Dermis microvascular lymphatic vessel endothelial cell (primary cell): Measurements from ENCODE around the gene MLF2. TPM values are rescaled to one million over a fixed set of nuclear protein-coding genes. Genes with fewer than 3 reads are reported as not detected.

Experiments used
- DNase-seq, 2 donors: peaks; one replicate each; pipeline versions ENCODE4 v3.0.0 to v3.0.0-alpha.2; 2010; ENCODE audit warnings: low read depth in 2 of 2
- total RNA-seq: library from RNA; depleted of rRNA; stranded (reverse); fragments of >200 nt; gene quantifications from 2 replicates; pipeline ENCODE4 v1.2.1, GENCODE V29; 2014

The MLF2 gene
- 76.4 and 115 TPM in 2 replicates for total RNA-seq

DNA sequence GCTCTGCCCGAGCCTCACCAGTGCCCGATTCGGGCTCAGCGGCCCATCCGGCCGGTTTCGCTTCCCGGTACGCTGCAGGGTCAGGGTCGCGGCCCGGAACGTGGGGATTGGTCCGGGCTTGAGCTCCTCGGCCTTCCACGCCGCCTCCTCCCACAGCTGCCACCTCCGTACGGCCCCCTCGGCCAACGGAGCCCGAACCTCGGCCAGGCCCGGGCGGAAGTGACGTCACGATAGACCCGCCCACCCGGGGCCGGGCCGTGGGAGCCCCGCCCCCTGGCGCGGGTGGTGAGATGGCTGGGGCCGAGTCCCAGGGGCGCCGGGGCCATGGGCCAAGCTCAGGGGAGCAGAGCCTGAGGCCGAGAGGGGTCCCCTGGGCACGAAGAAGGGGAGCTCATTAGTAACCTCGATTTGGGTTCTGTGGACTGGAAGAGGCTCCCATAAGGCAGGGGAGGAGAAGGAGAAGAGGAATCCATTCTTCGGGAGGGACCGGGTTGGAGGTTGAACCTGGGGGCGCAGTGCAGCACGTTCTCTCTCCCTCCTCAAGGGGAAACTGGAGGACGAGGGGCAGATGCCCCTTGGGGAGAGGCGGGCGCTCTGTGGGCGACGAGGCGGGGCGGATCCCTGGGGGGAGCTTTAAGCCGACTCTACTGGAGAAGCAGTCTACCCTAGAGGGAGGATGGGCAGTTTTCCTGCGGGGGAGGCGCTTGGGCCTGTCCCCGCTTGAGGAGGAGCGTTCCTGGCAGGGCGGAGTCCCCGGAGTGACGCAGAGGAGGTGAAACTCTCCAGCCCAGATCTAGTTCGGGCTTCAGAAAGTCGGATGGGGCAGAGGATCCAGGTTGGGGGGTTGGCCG is at the start of gene MLF2:
TSS of gene MLF2 (minus strand) at position 221 of the 851 bp plus-strand sequence. CDS start 807 bp downstream, outside the sequence.
- DNase-seq, result peak; percentile 98 to 99

- no peak for DNase-seq
Observed at GRCh38 chr12:6799147-6799546, 46.2 kb upstream of the MLF2 start.

- no peak for DNase-seq
Observed at GRCh38 chr12:6796576-6796975, 43.6 kb upstream of the MLF2 start.

- DNase-seq, result no peak
Observed at GRCh38 chr12:6795088-6795487, 42.1 kb upstream of the MLF2 start.

DNA sequence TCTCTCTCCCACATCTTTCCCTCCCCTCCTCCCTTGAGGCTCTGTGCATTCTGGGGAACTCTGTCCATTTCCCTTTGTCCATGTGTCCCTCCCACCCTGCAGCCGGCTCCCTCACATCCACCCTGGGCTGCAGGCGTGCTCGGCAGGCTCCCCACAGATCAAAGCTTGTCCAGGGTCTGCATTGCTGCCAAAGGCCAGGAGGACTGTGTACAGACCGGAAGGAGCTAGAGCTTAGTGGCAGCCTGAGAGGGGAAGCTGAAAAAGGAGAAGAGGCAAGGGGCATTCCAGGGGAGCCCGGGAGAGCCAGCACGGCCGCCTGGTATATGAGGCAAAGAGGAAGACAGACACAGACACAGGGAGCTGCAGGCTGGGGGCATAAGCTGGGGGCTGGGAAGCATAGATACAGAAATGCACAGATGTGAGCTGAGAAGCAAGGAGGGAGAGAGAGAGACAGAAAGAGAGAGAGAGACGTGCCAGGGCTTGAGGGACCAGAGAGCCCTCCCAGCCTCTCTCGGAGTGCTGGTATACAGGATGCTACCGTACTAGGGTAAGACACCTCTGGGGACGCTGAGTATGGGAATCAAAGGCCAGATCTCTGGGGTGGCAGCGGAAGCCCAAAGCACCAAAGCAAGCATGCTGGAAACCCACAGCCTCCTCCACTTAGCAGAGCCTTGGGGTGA is 39.7 kb upstream of the MLF2 start:
- DNase-seq, result no peak

DNA sequence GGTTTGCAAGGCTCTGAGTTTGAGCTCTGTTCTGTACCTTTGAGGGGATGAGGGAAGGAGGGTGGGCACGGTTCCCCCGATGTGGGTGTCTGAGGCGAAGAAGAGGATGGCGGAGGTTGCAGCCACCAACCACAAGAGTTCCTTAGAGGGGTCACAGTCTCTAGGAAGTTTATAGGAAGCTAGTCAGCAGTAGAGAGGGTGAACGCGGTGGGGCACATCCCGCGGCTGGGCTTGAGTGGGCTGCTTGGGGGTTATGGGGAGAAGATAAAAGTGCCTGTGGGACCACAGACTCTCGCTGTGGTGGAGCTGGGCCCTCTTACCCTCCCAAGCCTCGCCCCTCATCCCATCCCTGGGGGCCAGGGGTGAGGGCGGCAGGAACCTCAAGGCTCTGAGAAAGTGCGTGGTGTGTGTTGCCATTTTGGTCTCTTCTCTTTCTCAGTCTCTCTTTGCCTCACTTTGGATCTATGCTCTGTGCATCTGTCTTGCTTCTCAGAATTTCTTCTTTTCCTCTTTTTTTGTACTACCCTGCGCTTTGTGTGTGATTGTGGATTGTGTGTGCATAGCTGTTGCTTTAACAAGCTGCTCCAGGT is 39.1 kb upstream of the MLF2 start:
- DNase-seq, result no peak

DNA sequence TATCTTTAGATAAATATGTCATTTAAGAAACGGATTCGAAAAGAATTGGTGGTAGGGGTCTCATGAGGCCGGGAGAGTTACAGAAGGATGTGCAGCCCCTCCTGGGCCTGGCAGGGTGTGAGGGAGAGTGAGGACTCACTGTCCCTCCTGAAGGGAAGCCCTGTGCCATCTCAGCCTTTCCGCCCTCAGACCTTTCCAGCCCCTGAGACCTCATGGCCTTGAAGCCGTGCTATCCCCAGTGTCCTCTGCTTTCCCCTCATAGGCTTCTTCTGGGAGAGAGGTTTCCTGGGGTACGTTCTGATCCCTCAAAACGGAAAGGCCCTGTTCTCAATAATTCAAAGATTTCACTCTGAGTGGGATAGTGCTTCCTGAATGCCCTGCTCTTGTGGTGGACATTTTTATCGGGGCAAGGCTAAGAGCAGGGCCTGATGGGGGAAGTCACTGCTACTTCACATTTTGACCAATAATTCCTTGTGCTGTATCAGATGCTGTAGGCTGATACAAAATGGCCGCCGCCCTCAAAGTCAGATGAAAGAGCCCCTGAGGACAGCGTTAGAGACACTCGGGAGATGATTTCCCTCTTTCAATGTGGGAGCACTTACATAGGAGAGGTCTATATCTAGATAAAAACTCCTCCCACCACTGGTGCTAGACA is 37.7 kb upstream of the MLF2 start:
- no peak for DNase-seq

DNA sequence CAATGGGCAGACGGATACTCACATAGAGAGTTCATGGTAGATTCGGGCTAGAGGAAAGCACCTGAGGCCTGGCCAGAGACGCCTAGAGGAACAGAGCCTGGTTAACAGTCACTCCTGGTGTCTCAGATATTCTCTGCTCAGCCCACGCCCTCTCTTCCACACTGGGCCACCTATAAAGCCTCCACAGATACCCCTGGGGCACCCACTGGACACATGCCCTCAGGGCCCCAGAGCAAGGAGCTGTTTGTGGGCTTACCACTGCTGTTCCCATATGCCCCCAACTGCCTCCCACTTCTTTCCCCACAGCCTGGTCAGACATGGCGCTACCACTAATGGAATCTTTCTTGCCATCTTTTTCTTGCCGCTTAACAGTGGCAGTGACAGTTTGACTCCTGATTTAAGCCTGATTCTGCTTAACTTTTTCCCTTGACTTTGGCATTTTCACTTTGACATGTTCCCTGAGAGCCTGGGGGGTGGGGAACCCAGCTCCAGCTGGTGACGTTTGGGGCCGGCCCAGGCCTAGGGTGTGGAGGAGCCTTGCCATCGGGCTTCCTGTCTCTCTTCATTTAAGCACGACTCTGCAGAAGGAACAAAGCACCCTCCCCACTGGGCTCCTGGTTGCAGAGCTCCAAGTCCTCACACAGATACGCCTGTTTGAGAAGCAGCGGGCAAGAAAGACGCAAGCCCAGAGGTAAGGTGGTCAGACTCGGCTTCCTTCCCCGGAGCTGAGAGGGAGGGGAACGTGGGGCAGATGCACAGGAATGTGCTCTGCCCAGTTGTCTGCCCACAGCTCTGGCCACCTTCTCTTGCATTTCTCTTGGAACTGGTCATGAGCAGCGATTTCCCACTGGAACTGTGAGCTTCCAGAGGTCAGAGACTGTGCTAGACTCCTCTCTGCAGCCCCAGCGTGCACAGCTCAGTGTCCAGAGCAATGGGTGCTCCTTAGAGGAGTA is 36.3 kb upstream of the MLF2 start, which contains the start of gene CD4:
TSS of gene CD4 (plus strand) at position 557 of the 953 bp plus-strand sequence. CDS start 10,611 bp downstream, outside the sequence.
- DNase-seq, result no peak

- no peak for DNase-seq
Observed at GRCh38 chr12:6787309-6787708, 34.4 kb upstream of the MLF2 start.

- DNase-seq, result no peak
Observed at GRCh38 chr12:6786416-6787094, 33.6 kb upstream of the MLF2 start.

DNA sequence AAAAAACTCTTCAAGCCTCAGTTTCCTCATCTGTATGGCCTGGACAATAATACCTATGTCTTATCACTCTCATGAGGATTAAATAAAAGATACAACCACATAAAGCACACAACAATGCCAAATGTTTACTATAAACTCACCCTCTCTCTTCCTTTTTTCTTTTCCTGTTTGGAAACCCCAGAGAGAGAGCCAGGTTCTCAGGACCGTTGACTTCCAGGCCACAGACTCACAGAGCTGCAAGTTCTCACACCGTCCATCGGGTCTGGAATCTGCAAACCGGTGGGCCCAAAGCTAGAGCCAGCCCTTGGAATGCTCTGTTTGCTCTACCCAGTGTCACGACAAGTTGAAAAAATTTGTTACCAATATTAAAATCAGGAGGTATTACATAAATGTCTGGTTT is 31.8 kb upstream of the MLF2 start:
- peak in 1 of 2 donors; percentile 32 for DNase-seq

- no peak for DNase-seq
Observed at GRCh38 chr12:6784296-6784695, 31.4 kb upstream of the MLF2 start.

- DNase-seq, result no peak
Observed at GRCh38 chr12:6783828-6784227, 30.9 kb upstream of the MLF2 start.

DNA sequence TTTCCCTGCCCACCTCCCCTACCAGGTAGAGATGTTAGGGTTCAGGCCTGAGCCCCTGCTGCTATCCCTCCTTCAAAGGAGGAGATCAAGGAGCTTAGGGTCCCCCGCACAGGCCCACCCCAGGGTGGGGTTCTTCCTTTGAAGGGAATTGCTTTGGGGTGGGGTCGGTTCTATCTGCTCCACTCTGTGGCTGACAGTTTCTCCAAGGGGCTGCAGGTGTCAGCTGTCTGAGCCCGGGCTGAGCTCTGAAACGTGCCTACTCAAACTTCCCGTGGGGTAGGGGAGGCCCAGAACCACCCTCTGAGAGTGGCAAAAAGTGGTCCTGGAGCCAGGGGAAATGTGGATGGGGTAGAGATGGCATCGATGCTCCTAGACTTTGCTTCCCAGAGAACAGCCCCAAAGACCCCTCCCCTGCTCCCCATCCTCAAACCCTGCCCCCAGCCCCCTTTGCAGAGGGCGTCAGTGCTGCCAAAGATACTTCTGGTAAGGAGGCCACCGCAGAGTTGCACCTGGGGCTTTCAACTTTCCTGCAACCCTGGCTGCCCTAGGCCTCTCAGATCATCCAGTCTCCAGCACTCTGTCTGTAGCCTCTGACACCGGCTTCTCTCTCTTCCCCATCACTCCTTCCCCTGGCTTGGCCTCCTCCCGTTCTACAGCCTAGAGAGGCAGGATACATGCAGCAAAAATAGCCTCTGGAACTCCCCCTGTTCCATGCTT is 30.1 kb upstream of the MLF2 start:
- no peak for DNase-seq

- DNase-seq, result no peak
Observed at GRCh38 chr12:6782119-6782518, 29.2 kb upstream of the MLF2 start.

- DNase-seq, result no peak
Observed at GRCh38 chr12:6780573-6780972, 27.6 kb upstream of the MLF2 start.

DNA sequence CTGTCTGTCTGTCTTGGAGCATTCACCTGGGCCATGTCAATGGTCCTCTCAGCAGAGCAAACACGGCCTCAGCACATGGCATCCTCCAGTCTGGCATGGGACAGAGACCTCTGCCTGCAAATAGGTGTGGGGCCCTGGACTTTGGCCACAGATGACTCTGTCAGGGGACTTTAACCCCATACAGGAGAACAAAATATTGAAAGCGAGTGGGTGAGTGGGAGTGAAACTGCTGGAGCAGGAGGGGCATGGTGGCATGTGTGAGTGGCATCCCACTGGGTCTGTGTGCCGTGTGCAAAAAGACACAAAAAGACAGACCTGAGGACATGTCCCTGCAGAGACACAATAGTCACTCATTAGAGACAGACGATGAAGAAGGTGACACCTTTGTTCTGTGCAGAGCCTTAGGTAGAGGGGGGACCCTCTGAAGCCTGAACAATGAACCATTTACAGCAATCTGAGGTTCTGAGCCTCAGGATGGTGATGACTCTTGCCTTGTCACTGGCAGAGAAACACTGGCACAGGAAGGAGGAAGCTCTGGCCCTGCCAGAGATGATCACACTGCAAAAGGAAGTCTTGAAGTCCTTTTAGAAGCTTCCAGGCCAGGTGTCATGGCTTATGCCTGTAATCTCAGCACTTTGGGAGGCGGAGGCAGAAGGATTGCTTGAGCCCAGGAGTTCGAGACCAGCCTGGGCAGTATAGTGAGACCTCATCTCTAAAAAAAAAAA is 26.9 kb upstream of the MLF2 start:
- no peak for DNase-seq
